ENCODE measurements around the gene POLR3K.

DNA sequence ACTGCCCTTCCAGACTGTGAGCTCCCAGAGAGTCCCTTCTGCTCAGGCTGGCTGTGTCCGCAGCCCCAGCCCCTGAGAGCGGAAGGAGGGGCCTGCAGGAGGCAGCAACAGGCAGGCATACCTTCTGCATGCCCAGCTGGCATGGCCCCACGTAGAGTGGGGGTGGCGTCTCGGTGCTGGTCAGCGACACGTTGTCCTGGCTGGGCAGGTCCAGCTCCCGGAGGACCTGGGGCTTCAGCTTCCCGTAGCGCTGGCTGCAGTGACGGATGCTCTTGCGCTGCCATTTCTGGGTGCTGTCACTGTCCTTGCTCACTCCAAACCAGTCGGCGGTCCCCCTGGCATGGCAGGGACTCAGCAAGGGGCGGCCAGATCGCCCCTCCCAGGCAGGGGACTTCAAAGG is 10.1 kb upstream of the POLR3K start:
- TF ChIP-seq, protein P1, sequence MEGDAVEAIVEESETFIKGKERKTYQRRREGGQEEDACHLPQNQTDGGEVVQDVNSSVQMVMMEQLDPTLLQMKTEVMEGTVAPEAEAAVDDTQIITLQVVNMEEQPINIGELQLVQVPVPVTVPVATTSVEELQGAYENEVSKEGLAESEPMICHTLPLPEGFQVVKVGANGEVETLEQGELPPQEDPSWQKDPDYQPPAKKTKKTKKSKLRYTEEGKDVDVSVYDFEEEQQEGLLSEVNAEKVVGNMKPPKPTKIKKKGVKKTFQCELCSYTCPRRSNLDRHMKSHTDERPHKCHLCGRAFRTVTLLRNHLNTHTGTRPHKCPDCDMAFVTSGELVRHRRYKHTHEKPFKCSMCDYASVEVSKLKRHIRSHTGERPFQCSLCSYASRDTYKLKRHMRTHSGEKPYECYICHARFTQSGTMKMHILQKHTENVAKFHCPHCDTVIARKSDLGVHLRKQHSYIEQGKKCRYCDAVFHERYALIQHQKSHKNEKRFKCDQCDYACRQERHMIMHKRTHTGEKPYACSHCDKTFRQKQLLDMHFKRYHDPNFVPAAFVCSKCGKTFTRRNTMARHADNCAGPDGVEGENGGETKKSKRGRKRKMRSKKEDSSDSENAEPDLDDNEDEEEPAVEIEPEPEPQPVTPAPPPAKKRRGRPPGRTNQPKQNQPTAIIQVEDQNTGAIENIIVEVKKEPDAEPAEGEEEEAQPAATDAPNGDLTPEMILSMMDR (IDR thresholded peaks at IDR 0.05), result no peak
- TF ChIP-seq, protein P2, sequence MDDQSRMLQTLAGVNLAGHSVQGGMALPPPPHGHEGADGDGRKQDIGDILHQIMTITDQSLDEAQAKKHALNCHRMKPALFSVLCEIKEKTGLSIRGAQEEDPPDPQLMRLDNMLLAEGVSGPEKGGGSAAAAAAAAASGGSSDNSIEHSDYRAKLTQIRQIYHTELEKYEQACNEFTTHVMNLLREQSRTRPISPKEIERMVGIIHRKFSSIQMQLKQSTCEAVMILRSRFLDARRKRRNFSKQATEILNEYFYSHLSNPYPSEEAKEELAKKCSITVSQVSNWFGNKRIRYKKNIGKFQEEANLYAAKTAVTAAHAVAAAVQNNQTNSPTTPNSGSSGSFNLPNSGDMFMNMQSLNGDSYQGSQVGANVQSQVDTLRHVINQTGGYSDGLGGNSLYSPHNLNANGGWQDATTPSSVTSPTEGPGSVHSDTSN (IDR thresholded peaks at IDR 0.05), result no peak
- TF ChIP-seq, protein P3, sequence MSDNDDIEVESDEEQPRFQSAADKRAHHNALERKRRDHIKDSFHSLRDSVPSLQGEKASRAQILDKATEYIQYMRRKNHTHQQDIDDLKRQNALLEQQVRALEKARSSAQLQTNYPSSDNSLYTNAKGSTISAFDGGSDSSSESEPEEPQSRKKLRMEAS (IDR thresholded peaks at IDR 0.05; ENCODE audit: low read depth), result no peak
- TF ChIP-seq EZH2phosphoT487 (IDR thresholded peaks at IDR 0.05; ENCODE audit: borderline replicate concordance, low read depth) (no peak), SIN3A (IDR thresholded peaks at IDR 0.05; ENCODE audit: borderline replicate concordance, low read depth, low read length) (no peak)
